MG63 (cell line): Measurements from ENCODE around the gene NKX6-2. TPM values are rescaled to one million over a fixed set of nuclear protein-coding genes. Genes with fewer than 3 reads are reported as not detected.
"Not testable (repeated sequence)": the region's sequence is repeated elsewhere in the genome, so short reads cannot be mapped to it uniquely, and the experiment has no call there.

Source experiments
- DNase-seq: peaks from one replicate; pipeline ENCODE4 v3.0.0-alpha.2; 2020
- H3K27me3 ChIP-seq: fragments of 250-450 bp; sonication (Bioruptor Pico); 2 replicates; pipeline ENCODE4 v1.5.1; 2020; ENCODE audit warnings: mild to moderate bottlenecking, moderate library complexity
- H3K36me3 ChIP-seq: fragments of 250-450 bp; sonication (Bioruptor Pico); 2 replicates; pipeline ENCODE4 v1.5.1; 2020; ENCODE audit warnings: mild to moderate bottlenecking, moderate library complexity
- H3K4me3 ChIP-seq: fragments of 250-450 bp; sonication (Bioruptor Pico); 2 replicates; pipeline ENCODE4 v1.5.1; 2020; ENCODE audit warnings: mild to moderate bottlenecking, moderate library complexity
- H3K9me3 ChIP-seq: fragments of 250-450 bp; sonication (Bioruptor Pico); 2 replicates; pipeline ENCODE4 v1.5.1; 2020; ENCODE audit warnings: mild to moderate bottlenecking, moderate library complexity
- total RNA-seq: library from RNA; depleted of rRNA; stranded (reverse); fragments of >200 nt; shearing (Covaris generic); gene quantifications from 2 replicates; pipeline ENCODE4 v1.2.3, GENCODE V29; 2014; ENCODE audit warnings: low replicate concordance

The NKX6-2 gene
- total RNA-seq, 1 experiment from 2014 or later = not detected

- no peak for DNase-seq
- no peaks in the 10 kb centered on the region for H3K9me3 ChIP-seq
- no peaks in the 10 kb centered on the region for H3K36me3 ChIP-seq
- H3K4me3 ChIP-seq = no peak overlapping the region
- H3K27me3 ChIP-seq = no peaks in the 10 kb centered on the region
Observed at GRCh38 chr10:132804785-132805426, 19.0 kb upstream of the NKX6-2 start.

GRCh38 chr10:132804287-132804686 lies 18.3 kb upstream of the NKX6-2 start:
- Histone ChIP-seq H3K4me3 (no peak overlapping the region), H3K36me3 (no peaks in the 10 kb centered on the region), H3K27me3 (no peaks in the 10 kb centered on the region), H3K9me3 (no peaks in the 10 kb centered on the region)
- DNase-seq = no peak

GRCh38 chr10:132803416-132804210 lies 17.7 kb upstream of the NKX6-2 start:
- H3K4me3 ChIP-seq = no peak overlapping the region
- no peaks in the 10 kb centered on the region for H3K36me3 ChIP-seq
- H3K27me3 ChIP-seq = no peaks in the 10 kb centered on the region
- H3K9me3 ChIP-seq = no peaks in the 10 kb centered on the region
- DNase-seq = no peak

GRCh38 chr10:132802694-132803320 lies 16.9 kb upstream of the NKX6-2 start:
- no peaks in the 10 kb centered on the region for H3K27me3 ChIP-seq
- no peaks in the 10 kb centered on the region for H3K36me3 ChIP-seq
- DNase-seq = no peak
- H3K4me3 ChIP-seq = no peak overlapping the region
- H3K9me3 ChIP-seq = no peaks in the 10 kb centered on the region

- H3K27me3 ChIP-seq = no peaks in the 10 kb centered on the region
- no peak for DNase-seq
- H3K9me3 ChIP-seq = no peaks in the 10 kb centered on the region
- H3K4me3 ChIP-seq = no peak overlapping the region
- no peaks in the 10 kb centered on the region for H3K36me3 ChIP-seq
Observed at GRCh38 chr10:132802048-132802447, 16.1 kb upstream of the NKX6-2 start.

GRCh38 chr10:132799865-132800264 lies 13.9 kb upstream of the NKX6-2 start:
- H3K9me3 ChIP-seq = no peaks in the 10 kb centered on the region
- H3K27me3 ChIP-seq = no peaks in the 10 kb centered on the region
- no peak for DNase-seq
- no peak overlapping the region for H3K4me3 ChIP-seq
- H3K36me3 ChIP-seq = no peaks in the 10 kb centered on the region

GRCh38 chr10:132798876-132799275 lies 12.9 kb upstream of the NKX6-2 start:
- no peak for DNase-seq
- no peaks in the 10 kb centered on the region for H3K36me3 ChIP-seq
- H3K27me3 ChIP-seq = no peaks in the 10 kb centered on the region
- no peaks in the 10 kb centered on the region for H3K9me3 ChIP-seq
- no peak overlapping the region for H3K4me3 ChIP-seq

GRCh38 chr10:132798403-132798802 lies 12.5 kb upstream of the NKX6-2 start:
- Histone ChIP-seq H3K36me3 (no peaks in the 10 kb centered on the region), H3K4me3 (no peak overlapping the region), H3K9me3 (no peaks in the 10 kb centered on the region), H3K27me3 (no peaks in the 10 kb centered on the region)
- DNase-seq = no peak

GRCh38 chr10:132797986-132798385 lies 12.0 kb upstream of the NKX6-2 start:
- not testable (repeated sequence) for H3K27me3 ChIP-seq, H3K36me3 ChIP-seq, DNase-seq, H3K9me3 ChIP-seq, H3K4me3 ChIP-seq

GRCh38 chr10:132796846-132797245 lies 10.9 kb upstream of the NKX6-2 start:
- no peaks in the 10 kb centered on the region for H3K36me3 ChIP-seq
- DNase-seq = no peak
- no peak overlapping the region for H3K4me3 ChIP-seq
- no peaks in the 10 kb centered on the region for H3K9me3 ChIP-seq
- no peaks in the 10 kb centered on the region for H3K27me3 ChIP-seq

- no peaks in the 10 kb centered on the region for H3K27me3 ChIP-seq
- H3K9me3 ChIP-seq = no peaks in the 10 kb centered on the region
- H3K36me3 ChIP-seq = no peaks in the 10 kb centered on the region
- no peak overlapping the region for H3K4me3 ChIP-seq
- no peak for DNase-seq
Observed at GRCh38 chr10:132793871-132794849, 8.2 kb upstream of the NKX6-2 start.

- Histone ChIP-seq H3K4me3 (no peak overlapping the region), H3K9me3 (no peaks in the 10 kb centered on the region), H3K36me3 (no peaks in the 10 kb centered on the region), H3K27me3 (peaks cover 3% of the 10 kb centered on the region)
- DNase-seq = no peak
Observed at GRCh38 chr10:132793213-132793612, 7.3 kb upstream of the NKX6-2 start.

- no peak for DNase-seq
- Histone ChIP-seq H3K27me3 (peaks cover 7% of the 10 kb centered on the region), H3K9me3 (no peaks in the 10 kb centered on the region), H3K36me3 (no peaks in the 10 kb centered on the region), H3K4me3 (no peak overlapping the region)
Observed at GRCh38 chr10:132792796-132793195, 6.8 kb upstream of the NKX6-2 start.

- not testable (repeated sequence) for H3K9me3 ChIP-seq, H3K36me3 ChIP-seq, H3K4me3 ChIP-seq, DNase-seq
- H3K27me3 ChIP-seq = peaks cover 12% of the 10 kb centered on the region
Observed at GRCh38 chr10:132792099-132792498, 6.2 kb upstream of the NKX6-2 start.

GRCh38 chr10:132790934-132791829 lies 5.2 kb upstream of the NKX6-2 start:
- H3K9me3 ChIP-seq = no peaks in the 10 kb centered on the region
- H3K36me3 ChIP-seq = no peaks in the 10 kb centered on the region
- H3K27me3 ChIP-seq = peaks cover 22% of the 10 kb centered on the region
- no peak overlapping the region for H3K4me3 ChIP-seq
- DNase-seq = no peak

GRCh38 chr10:132790470-132790869 lies 4.5 kb upstream of the NKX6-2 start:
- no peak for DNase-seq
- Histone ChIP-seq H3K36me3 (no peaks in the 10 kb centered on the region), H3K4me3 (no peak overlapping the region), H3K27me3 (peaks cover 22% of the 10 kb centered on the region), H3K9me3 (no peaks in the 10 kb centered on the region)
